CD4-positive, alpha-beta T cell treated with Interferon alpha-2 for 1 hour (primary cell): Measurements from ENCODE around the gene WDR91.

ENCODE experiments used
- DNase-seq, 2 donors: peaks; one replicate each; pipeline ENCODE4 v3.0.0-alpha.2; 2020 to 2022

The WDR91 gene

GRCh38 chr7:135195968-135196629, 15.2 kb downstream of the WDR91 start:
- no peak for DNase-seq

GRCh38 chr7:135195156-135195555, 16.2 kb downstream of the WDR91 start:
- DNase-seq: no peak

- DNase-seq: no peak
Observed at GRCh38 chr7:135194494-135195095, 16.7 kb downstream of the WDR91 start.

- DNase-seq: no peak
Observed at GRCh38 chr7:135193615-135194081, 17.7 kb downstream of the WDR91 start.

GRCh38 chr7:135192914-135193536, 18.3 kb downstream of the WDR91 start:
- no peak for DNase-seq

- no peak for DNase-seq
Observed at GRCh38 chr7:135190703-135191102, 20.6 kb downstream of the WDR91 start.

- DNase-seq: no peak
Observed at GRCh38 chr7:135189961-135190360, 21.4 kb downstream of the WDR91 start.

GRCh38 chr7:135189221-135189662, 22.1 kb downstream of the WDR91 start:
- DNase-seq: no peak

GRCh38 chr7:135188298-135188984, 22.9 kb downstream of the WDR91 start:
- no peak for DNase-seq

- DNase-seq: no peak
Observed at GRCh38 chr7:135186841-135187253, 24.5 kb downstream of the WDR91 start.

- DNase-seq: no peak
Observed at GRCh38 chr7:135186261-135186540, 25.1 kb downstream of the WDR91 start.

GRCh38 chr7:135185471-135186260, 25.7 kb downstream of the WDR91 start:
- DNase-seq: no peak

GRCh38 chr7:135184254-135184841, 27.0 kb downstream of the WDR91 start:
- no peak for DNase-seq

- DNase-seq: no peak
Observed at GRCh38 chr7:135183478-135183877, 27.8 kb downstream of the WDR91 start.

- no peak for DNase-seq
Observed at GRCh38 chr7:135181929-135182678, 29.2 kb downstream of the WDR91 start.

GRCh38 chr7:135181261-135181928, 29.9 kb downstream of the WDR91 start:
- no peak for DNase-seq

GRCh38 chr7:135180122-135180521, 31.2 kb downstream of the WDR91 start:
- DNase-seq: no peak

- DNase-seq: no peak
Observed at GRCh38 chr7:135179321-135179925, 31.9 kb downstream of the WDR91 start.

- no peak for DNase-seq
Observed at GRCh38 chr7:135178364-135178763, 33.0 kb downstream of the WDR91 start.

- DNase-seq: no peak
Observed at GRCh38 chr7:135177028-135177696, 34.2 kb downstream of the WDR91 start.
